K562 (cell line): Measurements from ENCODE around the gene MLN. TPM values are rescaled to one million over a fixed set of nuclear protein-coding genes. Genes with fewer than 3 reads are reported as not detected.

ENCODE experiments used
- BHLHE40 ChIP-seq: IDR thresholded peaks from 2 replicates; pipeline ENCODE4 v1.6.1; 2011; ENCODE audit warnings: low read length, improper control_type of control experiment
- BRD4 ChIP-seq: fragments of 200-600 bp; sonication (generic); IDR thresholded peaks from 2 replicates; pipeline ENCODE4 v1.6.1; 2017; ENCODE audit warnings: inconsistent platforms
- FOXA3 ChIP-seq, 2 experiments: fragments of 450-650 bp in 1 of 2; sonication (generic) in 1 of 2; formaldehyde crosslinking; IDR thresholded peaks in 1 of 2; conservative IDR thresholded peaks in 1 of 2; 2 replicates each; pipeline versions ENCODE4 v1.4.0 to v1.8.0; 2020 to 2022; ENCODE audit warnings: mild to moderate bottlenecking in 2 of 2, missing genetic modification reagents in 1 of 2
- FOXK2 ChIP-seq, 2 experiments: fragments of 450-650 bp; IDR thresholded peaks in 1 of 2; conservative IDR thresholded peaks in 1 of 2; 2 replicates each; pipeline ENCODE4 v1.6.1; 2016; ENCODE audit warnings: low read depth in 2 of 2, mild to moderate bottlenecking in 1 of 2
- HDAC8 ChIP-seq: fragments of 450-650 bp; IDR thresholded peaks from 2 replicates; pipeline ENCODE4 v1.6.1; 2016; ENCODE audit warnings: mild to moderate bottlenecking, missing genetic modification characterization, moderate library complexity, missing compliant biosample characterization
- HIVEP1 ChIP-seq: fragments of 250-450 bp; sonication (Bioruptor Pico); IDR thresholded peaks from 2 replicates; pipeline ENCODE4 v1.4.0; 2020; ENCODE audit warnings: mild to moderate bottlenecking
- HLTF ChIP-seq: fragments of 450-650 bp; IDR thresholded peaks from 2 replicates; pipeline ENCODE4 v1.6.1; 2016
- NBN ChIP-seq: fragments of 450-650 bp; IDR thresholded peaks from 2 replicates; pipeline ENCODE4 v1.6.1; 2016; ENCODE audit warnings: low read depth, mild to moderate bottlenecking
- NFE2 ChIP-seq: IDR thresholded peaks from 2 replicates; pipeline ENCODE4 v1.6.1; 2014; ENCODE audit warnings: antibody characterized with exemption, low read depth
- NFE2L1 ChIP-seq: fragments of 450-650 bp; IDR thresholded peaks from 2 replicates; pipeline ENCODE4 v1.6.1; 2016; ENCODE audit warnings: missing genetic modification characterization, low read depth, mild to moderate bottlenecking, missing compliant biosample characterization, moderate library complexity, borderline replicate concordance
- RBFOX2 ChIP-seq: fragments of 200-400 bp; formaldehyde crosslinking; IDR thresholded peaks from 2 replicates; pipeline ENCODE4 v1.6.1; 2017; ENCODE audit warnings: low read depth, mild to moderate bottlenecking, low read length, moderate library complexity
- SREBF1 ChIP-seq: fragments of 150-350 bp; IDR thresholded peaks from 2 replicates; pipeline ENCODE4 v1.6.1; 2014; ENCODE audit warnings: antibody characterized with exemption, low read depth, low read length, borderline replicate concordance
- ZNF174 ChIP-seq: fragments of 250-450 bp; sonication (Bioruptor Pico); IDR thresholded peaks from 2 replicates; pipeline ENCODE4 v1.4.0; 2020; ENCODE audit warnings: mild to moderate bottlenecking
- polyA plus RNA-seq, 8 experiments: library from polyadenylated mRNA; depleted of rRNA in 4 of 8; stranded (reverse) in 5 of 8; unstranded in 3 of 8; fragments of >200 nt; fragmentation: Nextera tagmentation in 2 of 8; fragmentation: Illumina TruSeq in 1 of 8; extraction: Ambion mirVana in 2 of 8; extraction: Trizol in 1 of 8; gene quantifications; 2 replicates each; pipeline versions ENCODE4 v1.2.1 to v1.2.3, GENCODE V29; 2011 to 2014; ENCODE audit warnings: inconsistent platforms in 1 of 8, missing spikeins in 1 of 8
- total RNA-seq, 7 experiments: library from RNA; depleted of rRNA in 6 of 7; stranded (reverse); fragments of >200 nt in 6 of 7; fragmentation: Illumina TruSeq in 2 of 7; extraction: Trizol in 2 of 7; gene quantifications; 2 replicates each; pipeline versions ENCODE4 v1.2.1 to v1.2.3, GENCODE V29; 2011 to 2021; ENCODE audit warnings: low replicate concordance in 1 of 7
- TF ChIP-seq, protein P1 (sequence below): fragments of 250-450 bp; sonication (Bioruptor Pico); IDR thresholded peaks from 2 replicates; pipeline ENCODE4 v1.4.0; 2020; ENCODE audit warnings: mild to moderate bottlenecking, moderate library complexity
- TF ChIP-seq, protein P2 (sequence below): sonication (generic); formaldehyde crosslinking; IDR thresholded peaks from 2 replicates; pipeline ENCODE4 v1.9.0; 2022; ENCODE audit warnings: mild to moderate bottlenecking, missing genetic modification reagents
- TF ChIP-seq, protein P3 (sequence below): fragments of 450-650 bp; IDR thresholded peaks from 2 replicates; pipeline ENCODE4 v1.6.1; 2017; ENCODE audit warnings: antibody characterized with exemption, mild to moderate bottlenecking

Gene MLN
- total and polyA plus RNA-seq, 9 of the 15 experiments (the other 6 are each of a cell fraction or from before 2014, with no cell fraction given), result not detected

DNA sequence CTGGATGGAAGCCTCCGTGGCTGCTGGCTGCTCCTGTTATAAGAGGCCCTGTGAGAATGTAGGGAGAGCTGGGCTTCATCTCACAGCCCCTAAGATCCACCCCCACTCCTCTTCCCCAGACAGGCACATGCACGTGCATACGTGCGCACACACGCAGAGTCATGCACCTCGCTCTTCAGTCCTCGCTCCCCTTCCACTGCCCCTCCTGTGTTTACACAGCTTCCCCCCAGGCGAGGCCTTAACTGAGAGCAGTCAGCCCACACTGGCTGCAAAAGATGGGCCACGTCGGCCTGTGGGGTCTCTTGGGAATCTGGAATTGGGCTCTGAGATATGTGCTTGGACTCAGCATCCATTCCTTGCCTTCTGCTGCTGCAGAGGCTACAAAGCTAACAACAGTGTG is 35.2 kb upstream of the MLN start (continued):
- TF ChIP-seq, protein P1, sequence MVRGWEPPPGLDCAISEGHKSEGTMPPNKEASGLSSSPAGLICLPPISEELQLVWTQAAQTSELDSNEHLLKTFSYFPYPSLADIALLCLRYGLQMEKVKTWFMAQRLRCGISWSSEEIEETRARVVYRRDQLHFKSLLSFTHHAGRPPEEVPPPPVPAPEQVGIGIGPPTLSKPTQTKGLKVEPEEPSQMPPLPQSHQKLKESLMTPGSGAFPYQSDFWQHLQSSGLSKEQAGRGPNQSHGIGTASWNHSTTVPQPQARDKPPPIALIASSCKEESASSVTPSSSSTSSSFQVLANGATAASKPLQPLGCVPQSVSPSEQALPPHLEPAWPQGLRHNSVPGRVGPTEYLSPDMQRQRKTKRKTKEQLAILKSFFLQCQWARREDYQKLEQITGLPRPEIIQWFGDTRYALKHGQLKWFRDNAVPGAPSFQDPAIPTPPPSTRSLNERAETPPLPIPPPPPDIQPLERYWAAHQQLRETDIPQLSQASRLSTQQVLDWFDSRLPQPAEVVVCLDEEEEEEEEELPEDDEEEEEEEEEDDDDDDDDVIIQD, result no peak
- TF ChIP-seq HDAC8 (tag), result 0 out of 2 replicates have a peak, but pooled peaks have one; percentile 5
- TF ChIP-seq RBFOX2, result no peak
- TF ChIP-seq FOXA3 (CRISPR knock-in tag; conservative IDR thresholded peaks at IDR 0.05 in 1 of 2, IDR thresholded peaks at IDR 0.05 in 1 of 2), result peak; percentile 8 to 63; a peak in 1 of 4 replicates
- no peak for TF ChIP-seq NBN
- TF ChIP-seq, protein P2, sequence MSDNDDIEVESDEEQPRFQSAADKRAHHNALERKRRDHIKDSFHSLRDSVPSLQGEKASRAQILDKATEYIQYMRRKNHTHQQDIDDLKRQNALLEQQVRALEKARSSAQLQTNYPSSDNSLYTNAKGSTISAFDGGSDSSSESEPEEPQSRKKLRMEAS (CRISPR knock-in tag), result 0 out of 2 replicates have a peak, but pooled peaks have one; percentile 10
- no peak for TF ChIP-seq ZNF174 (CRISPR knock-in tag)
- TF ChIP-seq HIVEP1, result no peak
- no peak for TF ChIP-seq NFE2L1 (tag)
- no peak for TF ChIP-seq FOXK2 (conservative IDR thresholded peaks at IDR 0.05 in 1 of 2, IDR thresholded peaks at IDR 0.05 in 1 of 2; ENCODE audit: low read depth in 2 of 2)
- TF ChIP-seq, protein P3, sequence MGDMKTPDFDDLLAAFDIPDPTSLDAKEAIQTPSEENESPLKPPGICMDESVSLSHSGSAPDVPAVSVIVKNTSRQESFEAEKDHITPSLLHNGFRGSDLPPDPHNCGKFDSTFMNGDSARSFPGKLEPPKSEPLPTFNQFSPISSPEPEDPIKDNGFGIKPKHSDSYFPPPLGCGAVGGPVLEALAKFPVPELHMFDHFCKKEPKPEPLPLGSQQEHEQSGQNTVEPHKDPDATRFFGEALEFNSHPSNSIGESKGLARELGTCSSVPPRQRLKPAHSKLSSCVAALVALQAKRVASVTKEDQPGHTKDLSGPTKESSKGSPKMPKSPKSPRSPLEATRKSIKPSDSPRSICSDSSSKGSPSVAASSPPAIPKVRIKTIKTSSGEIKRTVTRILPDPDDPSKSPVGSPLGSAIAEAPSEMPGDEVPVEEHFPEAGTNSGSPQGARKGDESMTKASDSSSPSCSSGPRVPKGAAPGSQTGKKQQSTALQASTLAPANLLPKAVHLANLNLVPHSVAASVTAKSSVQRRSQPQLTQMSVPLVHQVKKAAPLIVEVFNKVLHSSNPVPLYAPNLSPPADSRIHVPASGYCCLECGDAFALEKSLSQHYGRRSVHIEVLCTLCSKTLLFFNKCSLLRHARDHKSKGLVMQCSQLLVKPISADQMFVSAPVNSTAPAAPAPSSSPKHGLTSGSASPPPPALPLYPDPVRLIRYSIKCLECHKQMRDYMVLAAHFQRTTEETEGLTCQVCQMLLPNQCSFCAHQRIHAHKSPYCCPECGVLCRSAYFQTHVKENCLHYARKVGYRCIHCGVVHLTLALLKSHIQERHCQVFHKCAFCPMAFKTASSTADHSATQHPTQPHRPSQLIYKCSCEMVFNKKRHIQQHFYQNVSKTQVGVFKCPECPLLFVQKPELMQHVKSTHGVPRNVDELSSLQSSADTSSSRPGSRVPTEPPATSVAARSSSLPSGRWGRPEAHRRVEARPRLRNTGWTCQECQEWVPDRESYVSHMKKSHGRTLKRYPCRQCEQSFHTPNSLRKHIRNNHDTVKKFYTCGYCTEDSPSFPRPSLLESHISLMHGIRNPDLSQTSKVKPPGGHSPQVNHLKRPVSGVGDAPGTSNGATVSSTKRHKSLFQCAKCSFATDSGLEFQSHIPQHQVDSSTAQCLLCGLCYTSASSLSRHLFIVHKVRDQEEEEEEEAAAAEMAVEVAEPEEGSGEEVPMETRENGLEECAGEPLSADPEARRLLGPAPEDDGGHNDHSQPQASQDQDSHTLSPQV, result peak; percentile 39; the same call in 1 of the 2 replicates
- TF ChIP-seq HLTF, result no peak
- peak; percentile 23; the same call in 1 of the 2 replicates for TF ChIP-seq NFE2
- TF ChIP-seq BRD4, result no peak
- TF ChIP-seq BHLHE40, result peak; percentile 79
- 0 out of 2 replicates have a peak, but pooled peaks have one; percentile 13 for TF ChIP-seq SREBF1
